GM12878 (cell line): Measurements from ENCODE around the gene SERTM2. TPM values are rescaled to one million over a fixed set of nuclear protein-coding genes. Genes with fewer than 3 reads are reported as not detected.

Experiments used
- ATAC-seq: fragments of 200-7000 bp; cut with Tn5 transposase; 3 replicates; pipeline ENCODE4 v1.9.1; 2020; ENCODE audit warnings: mild to moderate bottlenecking, moderate library complexity
- BruUV-seq: library from RNA; stranded (reverse); fragments of 400-500 nt; replicated peaks from 2 replicates; lab custom pipeline; 2021; lab: Mats Ljungman, UMichigan
- CTCF ChIA-PET: fragments of 300-600 bp; sonication (Branson Sonifier 250); formaldehyde crosslinking; extraction: SDS; loops from one replicate; lab custom pipeline; 2021; ENCODE audit warnings: inconsistent platforms; lab: Yijun Ruan, JAX
- POLR2A ChIA-PET: fragments of 350-600 bp; formaldehyde crosslinking; extraction: SDS; loops from one replicate; lab custom pipeline; 2021; ENCODE audit warnings: inconsistent platforms; lab: Charles Lee
- RAD21 ChIA-PET: fragments of 300-600 bp; sonication (Branson Sonifier 250); formaldehyde crosslinking; loops from one replicate; lab custom pipeline; 2023; ENCODE audit warnings: antibody characterized with exemption; ENCODE audit not compliant: unreplicated experiment; lab: Charles Lee
- SMC1A ChIA-PET: fragments of 300-600 bp; sonication (Branson Sonifier 250); formaldehyde crosslinking; loops from one replicate; lab custom pipeline; 2023; ENCODE audit not compliant: unreplicated experiment, uncharacterized antibody; lab: Charles Lee
- DNase-seq: peaks from one replicate; pipeline ENCODE4 v3.0.0-alpha.2; 2011; ENCODE audit warnings: low read depth, low spot score
- FAIRE-seq: peaks from 3 replicates; lab custom pipeline; 2011; peaks lifted over from hg19 to GRCh38; lab: Jason Lieb, UNC
- H2AFZ ChIP-seq: 2 replicates; pipeline ENCODE4 v1.6.0; 2011; ENCODE audit warnings: low read depth, low read length, control low read depth; ENCODE audit not compliant: control insufficient read depth
- H3K27ac ChIP-seq: 2 replicates; pipeline ENCODE4 v1.5.1; 2011; ENCODE audit warnings: control low read depth; ENCODE audit not compliant: control insufficient read depth, insufficient read depth
- H3K27me3 ChIP-seq, 2 experiments: replicated peaks in 1 of 2; 2 replicates each; pipeline versions ENCODE4 v1.6.0 to v1.6.1; 2011; ENCODE audit warnings: low read length in 1 of 2; ENCODE audit not compliant: control insufficient read depth in 2 of 2, insufficient read depth in 2 of 2
- H3K36me3 ChIP-seq, 2 experiments: 2 replicates each; pipeline ENCODE4 v1.5.1; 2011; ENCODE audit warnings: low read length in 1 of 2; ENCODE audit not compliant: control insufficient read depth in 2 of 2, insufficient read depth in 2 of 2
- H3K4me1 ChIP-seq: 2 replicates; pipeline ENCODE4 v1.6.1; 2011; ENCODE audit warnings: mild to moderate bottlenecking, low read length, moderate library complexity, mixed read lengths; ENCODE audit not compliant: control insufficient read depth, insufficient read depth
- H3K4me2 ChIP-seq: 2 replicates; pipeline ENCODE4 v1.6.0; 2011; ENCODE audit warnings: control low read depth; ENCODE audit not compliant: control insufficient read depth, insufficient read depth
- H3K4me3 ChIP-seq: fragments of 200-600 bp; sonication (generic); 2 replicates; pipeline ENCODE4 v1.5.1; 2016
- H3K79me2 ChIP-seq: 2 replicates; pipeline ENCODE4 v1.6.0; 2011; ENCODE audit warnings: low read length; ENCODE audit not compliant: control insufficient read depth, insufficient read depth
- H3K9ac ChIP-seq: 2 replicates; pipeline ENCODE4 v1.8.0; 2011; ENCODE audit warnings: low read length, control low read depth, mixed read lengths; ENCODE audit not compliant: control insufficient read depth, insufficient read depth
- H3K9me3 ChIP-seq: replicated peaks from 3 replicates; pipeline ENCODE4 v1.5.1; 2011; ENCODE audit warnings: mild to moderate bottlenecking, low read length; ENCODE audit not compliant: control insufficient read depth, insufficient read depth
- H4K20me1 ChIP-seq: 2 replicates; pipeline ENCODE4 v1.6.0; 2011; ENCODE audit not compliant: control insufficient read depth, insufficient read depth
- BMI1 ChIP-seq: fragments of 450-650 bp; IDR thresholded peaks from 2 replicates; pipeline ENCODE4 v1.6.1; 2016; ENCODE audit warnings: mild to moderate bottlenecking, moderate library complexity, borderline replicate concordance
- CBX3 ChIP-seq: fragments of 200-600 bp; sonication (generic); IDR thresholded peaks from 2 replicates; pipeline ENCODE4 v1.6.1; 2016; ENCODE audit warnings: low read depth, borderline replicate concordance
- EED ChIP-seq: sonication (generic); IDR thresholded peaks from 2 replicates; pipeline ENCODE4 v1.6.1; 2016; ENCODE audit warnings: antibody characterized with exemption, low read depth
- FOXM1 ChIP-seq: IDR thresholded peaks from 2 replicates; pipeline ENCODE4 v1.6.1; 2012; ENCODE audit warnings: low read depth, mild to moderate bottlenecking, inconsistent platforms, low read length, moderate library complexity
- GABPA ChIP-seq: IDR thresholded peaks from 2 replicates; pipeline ENCODE4 v1.6.1; 2014; ENCODE audit warnings: antibody characterized with exemption, low read depth, mild to moderate bottlenecking, inconsistent platforms
- NFXL1 ChIP-seq: fragments of 450-650 bp; IDR thresholded peaks from 2 replicates; pipeline ENCODE4 v1.6.1; 2017; ENCODE audit warnings: antibody characterized with exemption, mild to moderate bottlenecking, borderline replicate concordance
- PAX5 ChIP-seq: IDR thresholded peaks from 2 replicates; pipeline ENCODE4 v1.6.1; 2011; ENCODE audit warnings: low read depth, low read length, borderline replicate concordance
- PAX8 ChIP-seq: fragments of 450-650 bp; IDR thresholded peaks from 2 replicates; pipeline ENCODE4 v1.6.1; 2017; ENCODE audit warnings: mild to moderate bottlenecking, moderate library complexity
- SIN3A ChIP-seq: IDR thresholded peaks from 2 replicates; pipeline ENCODE4 v1.6.1; 2012; ENCODE audit warnings: low read depth, low read length, improper control_type of control experiment
- SIX5 ChIP-seq: IDR thresholded peaks from 2 replicates; pipeline ENCODE4 v1.6.1; 2011; ENCODE audit warnings: mild to moderate bottlenecking, low read depth, low read length, moderate library complexity; ENCODE audit not compliant: severe bottlenecking
- SREBF2 ChIP-seq: IDR thresholded peaks from 2 replicates; pipeline ENCODE4 v1.6.1; 2012; ENCODE audit warnings: mild to moderate bottlenecking, low read length
- SUPT20H ChIP-seq: IDR thresholded peaks from 2 replicates; pipeline ENCODE4 v1.6.1; 2011; ENCODE audit warnings: low read depth, mild to moderate bottlenecking, low read length, moderate library complexity, borderline replicate concordance; ENCODE audit not compliant: control insufficient read depth
- SUZ12 ChIP-seq: fragments of 200-600 bp; sonication (generic); IDR thresholded peaks from one replicate; pipeline ENCODE4 v1.6.1; 2018; ENCODE audit warnings: antibody characterized with exemption, mild to moderate bottlenecking; ENCODE audit not compliant: unreplicated experiment
- ZBTB33 ChIP-seq: fragments of 450-650 bp; IDR thresholded peaks from 2 replicates; pipeline ENCODE4 v1.6.1; 2017; ENCODE audit warnings: mild to moderate bottlenecking
- ZSCAN29 ChIP-seq: fragments of 450-650 bp; IDR thresholded peaks from 2 replicates; pipeline ENCODE4 v1.6.1; 2017; ENCODE audit warnings: mild to moderate bottlenecking, moderate library complexity
- WGBS: methylation state at CpG from one replicate; pipeline ENCODE4 v1.1.6; 2016; ENCODE audit warnings: low lambda C conversion rate; ENCODE audit not compliant: insufficient replicate concordance, insufficient coverage; ENCODE audit errors: missing lambda C conversion rate; 5-methylcytosine and 5-hydroxymethylcytosine counted together
- in situ Hi-C: fragments of 300-500 bp; cut with MboI; formaldehyde crosslinking; loops from 9 replicates; pipeline ENCODE4 v1.14.3; 2018; ENCODE audit warnings: mixed read lengths
- intact Hi-C: fragments of 100-400 bp; cut with micrococcal nuclease; formaldehyde crosslinking; loops from one replicate; pipeline ENCODE4 v1.14.2; 2022; ENCODE audit not compliant: unreplicated experiment
- polyA plus RNA-seq, 11 experiments: library from polyadenylated mRNA; depleted of rRNA in 4 of 11; unstranded in 6 of 11; stranded (reverse) in 5 of 11; fragments of >200 nt; fragmentation: Nextera tagmentation in 4 of 11; fragmentation: Illumina TruSeq in 1 of 11; extraction: Ambion mirVana in 4 of 11; extraction: Trizol in 1 of 11; gene quantifications; 1 replicate in 1 of 11; 2 replicates in 10 of 11; pipeline versions ENCODE4 v1.2.1 to v1.2.3, GENCODE V29; 2011 to 2016; ENCODE audit warnings: inconsistent platforms in 2 of 11, missing spikeins in 2 of 11, low read depth in 1 of 11
- total RNA-seq, 4 experiments: library from RNA; depleted of rRNA in 3 of 4; stranded (reverse); fragments of >200 nt in 3 of 4; fragmentation: Illumina TruSeq in 1 of 4; extraction: Trizol in 1 of 4; gene quantifications; 2 replicates each; pipeline versions ENCODE4 v1.2.1 to v1.2.3, GENCODE V29; 2013 to 2021
- TF ChIP-seq, protein P1 (sequence below): fragments of 450-650 bp; formaldehyde crosslinking; IDR thresholded peaks from 2 replicates; pipeline ENCODE4 v1.4.0; 2020; ENCODE audit warnings: mild to moderate bottlenecking, moderate library complexity
- TF ChIP-seq, protein P2 (sequence below): IDR thresholded peaks from 2 replicates; pipeline ENCODE4 v1.6.1; 2011; ENCODE audit warnings: borderline replicate concordance, low read depth, mild to moderate bottlenecking, moderate library complexity, low read length; ENCODE audit not compliant: insufficient read depth, poor library complexity, severe bottlenecking

The SERTM2 gene
- total and polyA plus RNA-seq, 10 of the 15 experiments (the other 5 are each of a cell fraction or from before 2014, with no cell fraction given) = not detected

DNA sequence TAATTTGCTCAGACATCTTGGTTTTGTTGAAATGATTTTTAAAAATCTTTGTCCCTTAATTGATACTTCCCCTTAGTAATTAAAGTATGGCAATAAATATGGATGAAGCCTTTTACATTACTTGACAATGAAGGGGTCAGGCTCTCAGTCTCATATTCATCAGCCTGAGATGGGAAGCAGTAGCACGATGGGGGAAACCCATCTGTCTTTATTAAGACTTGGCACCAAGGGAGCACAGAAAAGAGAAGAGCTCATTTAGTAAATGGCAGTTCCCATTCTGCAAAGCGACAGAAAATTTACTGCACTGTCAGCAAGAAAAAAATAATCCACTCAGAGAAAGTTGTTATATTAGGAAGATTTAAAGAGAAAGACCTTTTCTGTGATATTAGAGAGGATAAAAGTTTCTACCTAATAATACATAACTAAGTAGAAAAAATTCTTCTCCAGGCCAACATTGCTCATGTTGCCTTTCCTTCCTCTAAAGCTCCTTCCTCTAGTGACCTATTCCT is 7.9 kb upstream of the SERTM2 start:
- ChIA-PET POLR2A (no interaction called here), CTCF (no interaction called here), SMC1A (no interaction called here), RAD21 (no interaction called here)
- Histone ChIP-seq H3K27ac (no peak overlapping the region), H3K36me3 (no peaks in the 10 kb centered on the region), H3K4me3 (no peak overlapping the region), H3K79me2 (no peaks in the 10 kb centered on the region), H2AFZ (no peak overlapping the region), H4K20me1 (no peaks in the 10 kb centered on the region), H3K9me3 (no peaks in the 10 kb centered on the region), H3K9ac (no peak overlapping the region), H3K27me3 (no peaks in the 10 kb centered on the region; a peak in 1 of 4 replicates), H3K4me1 (no peaks in the 10 kb centered on the region), H3K4me2 (no peak overlapping the region)
- ATAC-seq = no peak
- WGBS = 0% methylated on average over 2 of the region's 2 CpGs
- FAIRE-seq = no peak
- in situ Hi-C loops = no loop called here
- BruUV-seq = no TSS peak
- DNase-seq = no peak
- intact Hi-C loops = no loop called here
- TF ChIP-seq ZSCAN29 = no peak
- TF ChIP-seq ZBTB33 = no peak
- no peak for TF ChIP-seq PAX8
- no peak for TF ChIP-seq GABPA
- TF ChIP-seq BMI1 = no peak
- TF ChIP-seq EED = no peak
- no peak for TF ChIP-seq SIX5
- TF ChIP-seq SUPT20H = no peak
- no peak for TF ChIP-seq SUZ12
- TF ChIP-seq FOXM1 = no peak
- no peak for TF ChIP-seq PAX5
- no peak for TF ChIP-seq SREBF2
- TF ChIP-seq, protein P1, sequence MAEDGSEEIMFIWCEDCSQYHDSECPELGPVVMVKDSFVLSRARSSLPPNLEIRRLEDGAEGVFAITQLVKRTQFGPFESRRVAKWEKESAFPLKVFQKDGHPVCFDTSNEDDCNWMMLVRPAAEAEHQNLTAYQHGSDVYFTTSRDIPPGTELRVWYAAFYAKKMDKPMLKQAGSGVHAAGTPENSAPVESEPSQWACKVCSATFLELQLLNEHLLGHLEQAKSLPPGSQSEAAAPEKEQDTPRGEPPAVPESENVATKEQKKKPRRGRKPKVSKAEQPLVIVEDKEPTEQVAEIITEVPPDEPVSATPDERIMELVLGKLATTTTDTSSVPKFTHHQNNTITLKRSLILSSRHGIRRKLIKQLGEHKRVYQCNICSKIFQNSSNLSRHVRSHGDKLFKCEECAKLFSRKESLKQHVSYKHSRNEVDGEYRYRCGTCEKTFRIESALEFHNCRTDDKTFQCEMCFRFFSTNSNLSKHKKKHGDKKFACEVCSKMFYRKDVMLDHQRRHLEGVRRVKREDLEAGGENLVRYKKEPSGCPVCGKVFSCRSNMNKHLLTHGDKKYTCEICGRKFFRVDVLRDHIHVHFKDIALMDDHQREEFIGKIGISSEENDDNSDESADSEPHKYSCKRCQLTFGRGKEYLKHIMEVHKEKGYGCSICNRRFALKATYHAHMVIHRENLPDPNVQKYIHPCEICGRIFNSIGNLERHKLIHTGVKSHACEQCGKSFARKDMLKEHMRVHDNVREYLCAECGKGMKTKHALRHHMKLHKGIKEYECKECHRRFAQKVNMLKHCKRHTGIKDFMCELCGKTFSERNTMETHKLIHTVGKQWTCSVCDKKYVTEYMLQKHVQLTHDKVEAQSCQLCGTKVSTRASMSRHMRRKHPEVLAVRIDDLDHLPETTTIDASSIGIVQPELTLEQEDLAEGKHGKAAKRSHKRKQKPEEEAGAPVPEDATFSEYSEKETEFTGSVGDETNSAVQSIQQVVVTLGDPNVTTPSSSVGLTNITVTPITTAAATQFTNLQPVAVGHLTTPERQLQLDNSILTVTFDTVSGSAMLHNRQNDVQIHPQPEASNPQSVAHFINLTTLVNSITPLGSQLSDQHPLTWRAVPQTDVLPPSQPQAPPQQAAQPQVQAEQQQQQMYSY = no peak
- TF ChIP-seq SIN3A = no peak
- no peak for TF ChIP-seq NFXL1
- TF ChIP-seq, protein P2, sequence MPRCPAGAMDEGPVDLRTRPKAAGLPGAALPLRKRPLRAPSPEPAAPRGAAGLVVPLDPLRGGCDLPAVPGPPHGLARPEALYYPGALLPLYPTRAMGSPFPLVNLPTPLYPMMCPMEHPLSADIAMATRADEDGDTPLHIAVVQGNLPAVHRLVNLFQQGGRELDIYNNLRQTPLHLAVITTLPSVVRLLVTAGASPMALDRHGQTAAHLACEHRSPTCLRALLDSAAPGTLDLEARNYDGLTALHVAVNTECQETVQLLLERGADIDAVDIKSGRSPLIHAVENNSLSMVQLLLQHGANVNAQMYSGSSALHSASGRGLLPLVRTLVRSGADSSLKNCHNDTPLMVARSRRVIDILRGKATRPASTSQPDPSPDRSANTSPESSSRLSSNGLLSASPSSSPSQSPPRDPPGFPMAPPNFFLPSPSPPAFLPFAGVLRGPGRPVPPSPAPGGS = no peak
- no peak for TF ChIP-seq CBX3
